Cardiac septum (tissue), 1 donor: Measurements from ENCODE around the gene MIA2. TPM values are rescaled to one million over a fixed set of nuclear protein-coding genes. Genes with fewer than 3 reads are reported as not detected.

Experiments used
- DNase-seq: peaks from one replicate; pipeline ENCODE4 v3.0.0-alpha.2; 2020; ENCODE audit warnings: low spot score
- intact Hi-C: fragments of 100-400 bp; cut with DNase I; formaldehyde crosslinking; loops from one replicate; pipeline ENCODE4 v1.14.0; 2022
- total RNA-seq: library from RNA; stranded (reverse); fragmentation: NEBNext Ultra II Directional; extraction: Animal tissue kit (Norgen Biotek cat#: 25700); gene quantifications from one replicate; pipeline ENCODE4 v1.2.1, GENCODE V29; 2021
- donor health status: DM: no; HTN: no; CAD: no.

MIA2 gene
- total RNA-seq, 1 donor from 2014 or later = 24.0 TPM

DNA sequence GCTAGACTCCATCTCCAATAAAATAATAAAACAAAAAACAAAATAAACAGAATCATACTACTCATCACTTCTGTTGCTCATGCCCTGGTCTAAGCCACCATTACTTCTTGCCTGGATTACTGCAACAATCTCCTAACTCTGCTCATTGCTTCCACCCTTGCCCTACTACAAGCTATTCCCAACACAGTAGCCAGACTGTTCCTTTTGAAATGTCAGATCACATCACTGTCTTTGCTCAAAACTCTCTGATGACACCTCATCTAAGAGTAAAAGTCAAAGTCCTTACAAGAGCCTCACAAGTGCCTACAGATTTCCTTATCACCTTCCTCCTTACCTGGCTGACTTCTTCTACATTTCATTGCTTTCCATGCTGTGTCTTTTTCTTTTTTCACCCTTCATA lies 188.5 kb downstream of the MIA2 start:
- no peak for DNase-seq
- intact Hi-C loops = no loop called here

- no peak for DNase-seq
- intact Hi-C loops = no loop called here
Measured at GRCh38 chr14:39423793-39424192, 190.1 kb downstream of the MIA2 start.

DNA sequence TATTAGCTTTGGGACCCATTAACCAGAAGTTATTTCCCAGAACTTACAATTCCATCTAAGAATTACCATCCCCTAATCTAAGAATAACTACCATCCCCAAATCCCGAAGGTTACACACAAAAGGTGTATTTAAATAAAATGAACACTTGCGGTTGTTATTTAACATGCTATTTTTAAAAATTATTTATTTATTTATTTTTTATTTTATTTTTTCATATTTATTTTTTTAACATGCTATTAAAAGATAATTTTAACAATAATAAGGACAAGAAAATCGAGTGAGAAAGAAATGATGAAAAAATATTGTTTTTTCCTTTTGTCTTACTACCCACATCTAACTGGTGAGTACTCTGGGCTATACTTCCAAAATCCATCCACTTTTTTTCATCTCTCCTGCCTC lies 192.2 kb downstream of the MIA2 start:
- intact Hi-C loops = no loop called here
- DNase-seq = no peak

GRCh38 chr14:39426605-39427004 lies 192.9 kb downstream of the MIA2 start:
- DNase-seq = no peak
- intact Hi-C loops = no loop called here

DNA sequence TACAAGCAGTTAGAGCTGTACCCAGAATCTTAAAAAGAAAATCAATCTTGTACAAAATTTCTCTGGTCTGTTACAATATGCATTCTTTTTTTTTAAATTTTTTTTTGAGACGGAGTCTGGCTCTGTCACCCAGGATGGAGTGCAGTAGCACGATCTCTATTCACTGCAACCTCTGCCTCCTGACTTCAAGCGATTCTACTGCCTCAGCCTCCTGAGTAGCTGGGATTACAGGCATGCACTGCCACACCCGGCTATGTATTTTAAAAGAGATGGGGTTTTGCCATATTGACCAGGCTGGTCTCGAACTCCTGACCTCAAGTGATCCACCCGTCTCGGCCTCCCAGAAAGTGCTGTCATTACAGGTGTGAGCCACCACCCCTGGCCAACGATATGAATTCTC lies 194.4 kb downstream of the MIA2 start:
- intact Hi-C loops = no loop called here
- no peak for DNase-seq

GRCh38 chr14:39430762-39431415 lies 197.2 kb downstream of the MIA2 start:
- DNase-seq = no peak
- intact Hi-C loops = loop anchor here (2.0 to 5.0 kb wide), 2 partner anchors 164 to 329 kb away; partner anchors contain the start of gene SEC23A

DNA sequence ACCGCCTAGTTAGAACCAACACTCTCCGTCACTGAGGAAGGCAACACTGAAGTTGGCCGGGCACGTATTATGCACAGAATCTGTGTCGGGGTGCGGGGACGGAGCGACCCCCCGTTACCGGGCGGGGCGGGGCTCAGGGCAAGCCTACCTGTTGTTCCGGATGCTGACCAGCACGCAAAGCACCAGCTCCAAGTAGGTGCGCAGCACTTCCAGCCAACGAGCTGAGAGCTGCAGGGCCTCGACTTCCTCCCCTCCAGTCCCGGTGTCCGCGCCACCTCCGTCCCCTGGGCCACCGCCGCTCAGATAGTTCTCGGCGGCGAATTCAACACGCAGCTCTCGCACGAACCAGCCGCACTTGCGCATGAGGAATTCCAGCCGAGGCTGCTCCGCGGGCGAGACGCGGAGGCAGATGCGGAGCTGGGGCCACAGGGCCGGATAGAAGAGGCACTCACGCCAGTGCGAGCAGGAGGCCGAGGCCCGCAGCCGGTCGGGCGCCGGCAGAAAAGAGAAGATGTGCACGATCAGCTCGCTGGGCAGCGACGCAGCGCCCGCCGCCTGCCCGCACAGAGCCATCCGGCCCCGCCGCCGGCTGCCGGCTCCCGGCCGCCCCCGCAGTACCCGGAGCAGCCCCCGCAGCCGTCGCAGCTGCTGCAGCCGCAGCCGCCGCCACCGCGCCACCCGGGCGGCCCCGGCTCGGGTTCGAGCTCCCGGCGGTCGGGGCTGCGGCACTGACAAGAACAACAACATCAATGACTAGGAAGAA lies 197.9 kb downstream of the MIA2 start:
- DNase-seq = peak; percentile 78
- intact Hi-C loops = loop anchor here (2.0 to 5.0 kb wide), 3 partner anchors 165 to 329 kb away; partner anchors contain the start of genes PNN and SEC23A

- peak; percentile 99 for DNase-seq
- intact Hi-C loops = loop anchor here (2.0 to 5.0 kb wide), 2 partner anchors 257 to 330 kb away; partner anchors contain the start of genes PNN and SEC23A
Measured at GRCh38 chr14:39432179-39432618, 198.5 kb downstream of the MIA2 start, which contains the start of gene FBXO33. FBXO33 (minus strand) TSS chr14:39432433; CDS start chr14:39432162, 271 bp downstream.

DNA sequence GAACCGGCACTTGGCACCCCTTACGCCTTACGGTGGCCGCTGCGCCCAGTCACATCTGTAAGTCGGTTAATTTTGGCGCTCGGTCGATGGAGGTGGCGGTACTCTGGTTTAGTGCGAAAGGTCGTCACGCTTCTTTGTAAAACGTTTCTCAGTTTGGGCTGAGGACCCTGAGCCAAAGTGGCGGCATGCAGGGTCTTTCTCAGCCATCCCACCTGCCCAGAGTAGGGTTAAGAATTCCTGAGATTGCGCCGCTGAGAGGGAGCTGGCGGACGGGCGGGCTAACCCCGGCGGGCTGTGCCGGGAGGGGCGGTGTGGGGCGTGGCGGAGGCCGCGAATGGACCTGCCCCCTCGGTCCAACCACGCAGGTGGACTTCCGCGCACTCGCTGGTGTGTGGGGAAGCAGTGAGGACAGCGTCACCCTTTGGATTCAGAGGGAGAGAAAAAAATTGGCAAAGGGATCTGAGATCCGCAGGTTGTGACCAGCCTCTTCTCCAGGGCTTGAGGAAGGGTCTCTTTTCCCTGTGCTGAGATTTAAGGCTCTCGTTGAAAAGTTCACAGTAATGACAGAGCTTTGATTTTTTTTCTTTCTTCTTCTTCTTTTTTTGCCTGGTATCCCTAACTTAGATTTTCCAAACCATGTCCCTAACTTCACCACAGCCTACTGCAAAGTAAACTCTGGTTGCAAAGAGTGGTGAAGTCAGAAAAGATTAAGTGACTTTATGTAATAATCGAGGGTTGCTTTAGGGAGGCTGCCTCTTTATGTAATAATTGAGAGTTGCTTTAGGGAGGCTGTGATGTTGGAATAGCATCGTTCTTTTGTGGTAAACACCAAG lies 199.1 kb downstream of the MIA2 start:
- DNase-seq = peak; percentile 95
- intact Hi-C loops = loop anchor here (2.0 to 5.0 kb wide), 2 partner anchors 258 to 331 kb away; partner anchors contain the start of genes PNN and SEC23A

DNA sequence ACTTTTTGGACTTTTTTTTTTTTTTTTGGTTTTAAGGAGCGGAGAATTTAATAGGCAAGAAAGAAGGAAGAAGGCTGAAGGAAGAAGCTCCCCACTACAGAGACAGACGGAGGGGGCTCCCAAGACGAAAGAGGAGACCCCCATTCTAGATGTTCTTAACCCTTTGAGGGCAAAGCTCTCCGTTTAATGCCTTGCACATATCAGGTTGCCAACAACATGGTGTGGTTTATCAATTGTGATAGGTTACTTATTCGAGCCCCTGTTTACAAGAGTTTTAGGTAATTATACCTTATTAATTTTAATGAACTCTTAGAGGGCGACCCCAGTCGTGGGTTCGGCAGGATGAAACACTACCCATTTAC lies 199.7 kb downstream of the MIA2 start:
- DNase-seq = no peak
- intact Hi-C loops = loop anchor here (2.0 to 5.0 kb wide), 2 partner anchors 259 to 331 kb away; partner anchors contain the start of genes PNN and SEC23A

DNA sequence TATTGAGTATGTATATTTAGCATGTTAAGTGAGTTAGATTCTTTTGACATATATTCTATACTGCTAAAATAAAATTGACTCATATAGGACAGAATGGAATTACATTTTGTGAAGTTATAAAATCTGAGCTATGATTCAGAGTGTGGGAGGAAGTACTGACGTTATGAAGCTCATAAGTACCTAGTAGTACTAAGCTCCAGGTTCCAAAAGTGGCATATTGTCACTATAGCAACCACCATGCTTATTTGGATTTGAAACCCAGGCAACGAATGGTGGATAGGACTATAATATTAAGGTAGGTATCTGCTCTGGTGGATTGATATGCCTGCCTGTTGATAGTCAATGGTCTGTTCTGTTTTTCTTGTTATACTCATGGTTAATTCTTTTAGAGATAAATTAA lies 200.7 kb downstream of the MIA2 start:
- DNase-seq = no peak
- intact Hi-C loops = loop anchor here (5.0 kb wide), 1 partner anchor 332 kb away; the partner anchor contains the start of gene SEC23A

DNA sequence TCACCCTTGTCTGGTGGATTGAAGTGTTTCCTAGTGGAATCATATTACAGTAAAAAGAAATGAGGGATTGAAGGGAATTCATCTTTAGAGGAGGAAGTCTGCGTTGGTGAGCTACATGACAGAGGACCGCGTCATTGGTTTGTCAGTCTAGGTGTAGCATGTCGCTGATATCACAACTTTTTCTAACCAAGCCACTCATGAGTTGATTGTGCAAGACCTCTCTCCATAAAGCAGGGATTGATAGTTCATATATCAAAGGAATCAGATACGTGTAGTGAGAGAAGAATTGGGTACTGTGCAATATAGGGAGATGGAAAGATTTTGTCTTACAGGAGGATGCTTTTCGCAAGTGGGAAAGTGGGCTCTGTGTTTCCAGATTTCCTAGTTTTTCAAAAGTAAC lies 201.5 kb downstream of the MIA2 start:
- no peak for DNase-seq
- intact Hi-C loops = no loop called here

Other genes with a start within 250 kb of the MIA2 start
- 90.9 TPM for gene SEC23A, start 130.7 kb upstream of the MIA2 start, total RNA-seq
- 7.4 TPM for gene GEMIN2, start 119.6 kb upstream of the MIA2 start, total RNA-seq
- 24.0 TPM for gene TRAPPC6B, start 63.6 kb upstream of the MIA2 start, total RNA-seq
- 30.0 TPM for gene PNN, start 58.7 kb upstream of the MIA2 start, total RNA-seq
- 6.3 TPM for gene FBXO33, start 198.5 kb downstream of the MIA2 start, total RNA-seq